Measurements from ENCODE around the gene PNKP.

PNKP gene

DNA sequence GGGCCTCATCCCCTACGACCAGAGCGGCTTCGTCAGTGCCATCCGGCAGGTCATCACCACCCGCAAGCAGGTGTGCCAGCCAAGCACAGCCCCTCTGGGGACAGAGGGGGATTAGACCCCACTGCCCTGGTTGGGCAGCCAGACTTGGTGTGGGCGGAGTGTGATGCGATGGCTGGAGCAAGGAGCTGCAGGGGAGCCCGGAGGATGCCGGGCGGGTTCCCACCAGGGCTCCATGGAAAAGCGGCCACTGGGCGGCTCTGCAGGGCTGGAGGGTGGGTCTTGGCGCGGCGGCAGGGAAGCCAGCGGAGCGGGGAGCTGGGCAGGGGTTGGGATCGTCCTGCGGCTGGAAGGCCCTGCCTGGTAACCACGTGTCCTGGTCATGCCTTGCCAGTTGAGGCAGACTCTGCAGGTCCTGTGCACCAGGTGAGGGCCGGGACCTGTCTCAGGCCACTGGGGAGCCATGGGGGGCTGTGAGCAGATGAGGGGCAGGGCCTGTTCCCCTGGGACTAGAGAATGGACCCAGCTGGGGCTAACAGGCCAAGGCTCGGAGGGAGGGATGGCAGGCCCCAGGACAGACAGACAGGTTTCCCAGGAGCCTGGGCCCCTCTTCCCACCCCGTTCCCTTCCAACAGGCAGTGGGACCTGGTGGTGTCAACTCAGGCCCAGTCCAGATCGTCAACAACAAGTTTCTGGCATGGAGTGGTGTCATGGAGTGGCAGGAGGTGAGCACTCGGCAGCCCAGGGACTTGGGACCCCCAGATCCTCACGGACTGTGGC is 10.1 kb downstream of the PNKP start:
- no peak for DNase-seq

DNA sequence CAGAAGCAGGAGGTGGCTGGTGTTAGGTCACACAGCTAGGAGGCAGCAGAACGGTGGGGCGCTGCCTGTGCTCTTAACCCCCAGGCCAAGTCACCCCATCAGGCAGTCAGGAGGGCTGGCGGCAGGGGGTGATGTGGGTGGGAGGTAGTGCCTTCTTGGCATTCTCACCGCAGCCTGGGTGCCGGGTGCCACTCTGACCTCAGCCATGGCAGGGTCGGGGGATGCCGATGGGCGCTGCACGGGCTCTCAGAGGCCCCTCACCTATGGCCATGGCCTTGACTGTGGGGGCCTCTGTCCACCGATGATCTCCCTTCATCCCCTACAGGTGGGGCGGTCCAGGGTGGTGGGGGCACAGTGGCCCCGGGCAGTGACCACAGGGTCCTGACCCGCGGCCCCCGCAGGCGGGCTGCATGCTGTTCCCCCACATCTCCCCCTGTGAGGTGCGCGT is 10.8 kb downstream of the PNKP start:
- no peak for DNase-seq

- no peak for DNase-seq
Observed at GRCh38 chr19:49855676-49856573, 11.5 kb downstream of the PNKP start.

DNA sequence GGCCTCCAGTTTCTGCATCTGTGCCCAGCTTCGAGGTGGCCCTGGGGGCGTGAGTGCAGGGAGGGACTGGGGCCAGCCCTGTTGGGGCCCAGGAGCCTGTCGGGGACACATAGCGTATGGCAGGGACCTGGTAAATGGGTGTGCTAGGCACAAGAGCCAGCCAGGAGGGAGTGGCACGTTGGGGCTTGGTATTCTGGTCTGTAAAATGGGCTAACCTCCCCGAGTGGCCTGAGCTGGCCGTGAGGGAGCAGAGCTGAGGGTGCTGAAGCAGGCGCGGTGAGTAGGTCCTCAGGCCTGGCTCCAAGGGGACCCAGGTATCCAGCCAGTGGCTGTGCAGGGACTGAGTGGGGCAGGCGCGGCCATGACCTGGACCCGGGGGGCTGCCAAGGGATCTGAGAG is 12.1 kb downstream of the PNKP start:
- DNase-seq: no peak

- no peak for DNase-seq
Observed at GRCh38 chr19:49854378-49855263, 12.8 kb downstream of the PNKP start.

- DNase-seq: no peak
Observed at GRCh38 chr19:49853852-49854377, 13.5 kb downstream of the PNKP start.

DNA sequence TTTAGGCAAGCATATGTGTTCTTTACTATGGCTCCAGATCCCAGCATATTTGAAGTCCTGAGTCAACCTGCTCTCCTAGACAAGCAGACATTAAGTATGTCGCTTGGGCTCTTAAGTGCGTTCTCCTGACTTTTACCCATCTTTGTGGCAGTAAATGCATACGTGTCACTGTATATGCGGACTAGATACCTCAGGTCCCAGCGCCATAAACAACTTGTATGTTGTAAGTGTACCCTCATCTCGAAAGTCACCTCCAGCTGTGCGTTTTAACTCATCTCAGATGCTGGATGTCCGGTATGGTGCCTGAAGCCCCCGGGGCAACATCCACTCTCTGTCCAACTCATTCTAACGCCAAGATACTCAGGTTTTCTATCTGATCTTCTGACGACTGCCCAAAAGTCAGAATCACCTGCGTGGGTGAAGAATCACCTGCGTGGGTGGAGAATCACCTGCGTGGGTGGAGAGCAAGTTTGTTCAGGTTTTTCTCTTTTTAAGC is 14.7 kb downstream of the PNKP start:
- DNase-seq: no peak

DNA sequence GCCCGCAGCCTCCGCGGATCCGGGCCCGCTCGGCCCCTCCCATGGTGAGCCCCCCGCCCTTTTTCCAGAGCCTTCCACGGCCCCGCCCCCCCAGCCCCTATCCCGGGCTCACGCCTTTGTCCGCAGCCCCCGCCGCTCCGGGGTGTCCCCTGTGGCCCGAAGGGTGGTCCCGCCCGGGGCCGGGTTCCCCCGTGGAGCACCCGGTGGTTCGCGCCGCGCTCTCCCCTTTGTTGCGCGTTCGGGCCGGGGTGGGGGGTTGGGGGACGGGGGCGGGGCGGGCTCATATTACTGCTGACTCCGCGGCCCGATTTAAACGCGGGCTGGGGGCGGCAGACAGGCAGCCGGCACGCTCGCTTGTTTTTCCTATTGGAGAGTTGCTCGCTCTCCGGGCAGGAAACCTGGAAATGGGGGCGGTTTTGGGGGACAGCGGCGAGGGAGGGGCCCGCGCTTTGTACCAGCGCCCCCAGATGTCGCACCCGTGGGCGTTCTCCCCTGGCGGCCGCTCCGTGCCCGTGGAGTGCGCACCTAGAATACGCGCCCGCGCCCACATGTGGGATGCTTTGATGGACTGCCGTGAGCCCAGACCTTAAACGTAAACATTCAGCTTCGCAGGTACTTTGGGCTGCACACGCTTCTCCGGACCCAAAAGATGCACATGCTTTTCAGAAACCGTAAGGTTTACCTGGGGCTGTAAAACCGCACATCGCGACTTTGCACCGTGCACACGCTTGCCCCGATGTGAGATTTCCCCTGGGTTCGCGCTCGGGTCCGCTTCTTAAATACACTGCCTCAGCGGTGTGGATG is 15.7 kb downstream of the PNKP start:
- DNase-seq: no peak

- peak; percentile 83 for DNase-seq
Observed at GRCh38 chr19:49850487-49851342, 16.7 kb downstream of the PNKP start, which contains the start of gene PTOV1. TSS of gene PTOV1 (plus strand) at chr19:49851159.

DNA sequence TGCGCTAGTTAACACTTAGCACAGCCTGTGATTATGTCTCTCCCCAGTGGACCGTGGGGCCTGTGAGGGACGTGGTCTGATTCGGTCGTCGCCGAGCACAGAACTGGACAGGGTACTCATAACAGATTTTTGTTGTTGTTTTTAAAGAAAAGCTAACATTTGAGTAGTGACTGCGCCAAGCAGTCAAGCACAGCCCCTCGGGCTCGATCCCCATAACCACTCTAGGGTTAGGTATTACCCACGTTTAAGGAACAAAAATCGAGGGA is 17.2 kb downstream of the PNKP start:
- no peak for DNase-seq

DNA sequence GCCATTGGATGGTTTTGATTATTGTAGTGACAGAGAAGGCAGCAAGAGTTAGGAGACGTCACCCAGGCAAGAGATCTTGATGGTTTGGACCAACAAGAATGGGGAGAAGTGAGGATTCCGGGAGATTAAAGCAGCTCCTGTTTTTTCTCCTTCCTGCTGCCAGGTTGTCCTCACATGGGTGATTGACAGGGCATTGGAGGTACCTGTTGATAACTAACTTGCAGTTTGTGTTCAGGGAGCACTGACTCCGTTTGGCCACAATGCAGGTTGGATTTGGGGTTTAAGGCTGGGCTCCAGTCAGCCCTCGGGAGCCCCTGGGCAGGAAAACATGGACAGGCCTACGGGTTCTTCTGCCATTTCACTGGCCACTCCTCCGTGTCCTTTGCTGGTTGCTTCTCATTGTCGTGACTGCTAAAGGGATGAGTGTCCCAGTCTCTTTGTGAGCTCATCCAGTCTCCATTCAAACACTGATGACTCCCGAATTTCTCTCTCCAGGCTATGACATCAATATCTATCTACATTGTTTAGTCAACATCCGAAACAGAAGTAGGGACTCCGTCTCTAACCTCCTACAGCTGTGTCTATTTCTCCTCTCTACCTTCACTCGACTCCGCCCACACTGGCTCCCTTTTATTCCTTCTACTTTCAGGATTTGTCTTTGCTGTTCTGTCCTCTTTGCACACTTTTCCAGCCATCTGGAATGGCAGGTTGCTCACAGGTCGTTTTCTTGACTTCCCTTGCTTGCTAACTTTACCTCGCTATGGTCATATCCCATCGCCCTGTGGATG is 17.7 kb downstream of the PNKP start:
- no peak for DNase-seq

DNA sequence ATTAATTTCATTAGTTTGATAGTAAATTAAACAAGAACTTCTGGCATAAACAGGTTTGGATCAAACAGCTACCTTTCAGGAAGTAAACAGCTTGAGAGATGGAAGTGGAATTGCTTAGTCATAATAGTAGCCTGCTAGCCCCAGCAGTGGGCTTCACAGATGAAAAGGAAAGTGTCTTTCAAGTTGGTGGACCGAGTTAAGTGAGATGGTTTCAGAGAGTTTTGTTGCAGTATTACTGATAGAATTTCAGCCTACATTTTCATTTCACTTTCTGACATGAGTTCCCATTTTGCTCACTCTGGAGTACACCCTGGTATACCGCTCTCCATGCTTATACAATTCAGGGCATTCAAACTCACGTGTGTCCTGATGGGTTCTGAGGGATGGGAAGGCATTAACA is 18.4 kb downstream of the PNKP start:
- no peak for DNase-seq

- peak; percentile 83 for DNase-seq
Observed at GRCh38 chr19:49847731-49848696, 19.4 kb downstream of the PNKP start.

DNA sequence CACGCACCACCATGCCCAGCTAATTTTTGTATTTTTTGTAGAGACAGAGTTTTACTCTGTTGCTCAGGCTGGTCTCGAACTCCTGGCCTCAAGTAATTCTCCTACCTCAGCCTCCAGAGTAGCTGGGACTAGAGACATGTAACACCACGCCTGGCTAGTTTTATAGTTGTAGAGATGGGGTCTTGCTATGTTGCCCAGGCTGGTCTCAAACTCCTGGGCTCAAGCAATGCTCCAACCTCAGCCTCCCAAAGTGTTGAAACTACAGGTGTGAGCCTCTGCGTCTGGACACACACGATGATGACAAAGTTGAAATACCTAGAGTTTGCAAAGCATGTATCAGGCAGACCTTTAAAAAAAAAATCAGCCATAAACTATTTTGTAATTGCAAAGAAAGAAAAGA is 21.0 kb downstream of the PNKP start:
- no peak for DNase-seq

- DNase-seq: no peak
Observed at GRCh38 chr19:49845414-49845813, 22.0 kb downstream of the PNKP start.

- DNase-seq: no peak
Observed at GRCh38 chr19:49844138-49845095, 23.0 kb downstream of the PNKP start.

DNA sequence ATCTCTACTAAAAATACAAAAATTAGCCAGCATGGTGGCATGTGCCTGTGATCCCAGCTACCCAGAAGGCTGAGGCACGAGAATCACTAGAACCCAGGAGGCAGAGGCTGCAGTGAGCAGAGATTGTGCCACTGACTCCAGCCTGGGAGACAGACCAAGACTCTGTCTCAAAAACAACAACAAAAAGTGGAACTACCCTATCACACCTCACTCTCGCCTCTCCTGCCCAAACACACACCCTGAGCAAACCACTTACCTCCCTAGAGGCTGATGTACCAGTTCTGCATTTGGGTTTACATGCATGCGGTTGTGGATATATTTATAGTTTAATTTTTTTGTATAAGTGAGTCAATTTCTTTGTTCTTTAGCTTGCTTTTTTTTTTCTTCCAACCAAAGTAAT is 24.1 kb downstream of the PNKP start:
- no peak for DNase-seq

Data from NCI-H226 (cell line).